K562 (cell line): ENCODE results near the gene GSTO2. TPM values are rescaled to one million over a fixed set of nuclear protein-coding genes. Genes with fewer than 3 reads are reported as not detected.
A peak's percentile ranks its signal among the peaks of the same experiment; 100 is the strongest.

Source experiments
- CREB1 ChIP-seq, 2 experiments: sonication (generic) in 1 of 2; formaldehyde crosslinking in 1 of 2; IDR thresholded peaks; 2 replicates each; pipeline versions ENCODE4 v1.6.1 to v1.8.0; 2012 to 2022; ENCODE audit warnings: inconsistent platforms in 1 of 2, mild to moderate bottlenecking in 1 of 2, missing genetic modification reagents in 1 of 2, moderate library complexity in 1 of 2
- HDAC3 ChIP-seq: fragments of 450-650 bp; IDR thresholded peaks from 2 replicates; pipeline ENCODE4 v1.6.1; 2018; ENCODE audit warnings: borderline replicate concordance, mild to moderate bottlenecking, moderate library complexity; ENCODE audit not compliant: partially characterized antibody
- KDM1A ChIP-seq, 2 experiments: fragments of 450-650 bp; IDR thresholded peaks; 2 replicates each; pipeline ENCODE4 v1.6.1; 2016; ENCODE audit warnings: mild to moderate bottlenecking in 2 of 2
- NFE2 ChIP-seq: IDR thresholded peaks from 2 replicates; pipeline ENCODE4 v1.6.1; 2014; ENCODE audit warnings: antibody characterized with exemption, low read depth
- NFXL1 ChIP-seq: fragments of 450-650 bp; formaldehyde crosslinking; IDR thresholded peaks from 2 replicates; pipeline ENCODE4 v1.4.0; 2021; ENCODE audit warnings: mild to moderate bottlenecking
- NR2C2 ChIP-seq, 2 experiments: fragments of 200-800 bp in 1 of 2; sonication (Bioruptor generic) in 1 of 2; sonication (generic) in 1 of 2; formaldehyde crosslinking in 1 of 2; IDR thresholded peaks; 2 replicates each; pipeline versions ENCODE4 v1.6.1 to v1.8.0; 2016 to 2022; ENCODE audit warnings: mild to moderate bottlenecking in 1 of 2, missing compliant biosample characterization in 1 of 2, missing genetic modification characterization in 1 of 2, missing genetic modification reagents in 1 of 2
- NUFIP1 ChIP-seq: fragments of 450-650 bp; IDR thresholded peaks from 2 replicates; pipeline ENCODE4 v1.6.1; 2018; ENCODE audit not compliant: partially characterized antibody
- RCOR1 ChIP-seq, 2 experiments: IDR thresholded peaks; 2 replicates each; pipeline ENCODE4 v1.6.1; 2012; ENCODE audit warnings: low read depth in 2 of 2, low read length in 2 of 2, borderline replicate concordance in 1 of 2, improper control_type of control experiment in 1 of 2
- TBL1XR1 ChIP-seq, 2 experiments: IDR thresholded peaks; 2 replicates each; pipeline ENCODE4 v1.6.1; 2012; ENCODE audit warnings: improper control_type of control experiment in 2 of 2, low read length in 2 of 2, mild to moderate bottlenecking in 1 of 2
- ZBTB40 ChIP-seq, 2 experiments: fragments of 450-650 bp in 1 of 2; sonication (generic) in 1 of 2; formaldehyde crosslinking in 1 of 2; IDR thresholded peaks; 2 replicates each; pipeline versions ENCODE4 v1.7.1 to v1.9.0; 2016 to 2022; ENCODE audit warnings: inconsistent platforms in 1 of 2, mild to moderate bottlenecking in 1 of 2, missing genetic modification reagents in 1 of 2
- ZEB2 ChIP-seq: fragments of 450-650 bp; IDR thresholded peaks from 2 replicates; pipeline ENCODE4 v1.6.1; 2016
- ZNF217 ChIP-seq: sonication (generic); formaldehyde crosslinking; IDR thresholded peaks from 2 replicates; pipeline ENCODE4 v1.8.0; 2022; ENCODE audit warnings: mild to moderate bottlenecking, missing genetic modification reagents
- polyA plus RNA-seq, 8 experiments: library from polyadenylated mRNA; depleted of rRNA in 4 of 8; stranded (reverse) in 5 of 8; unstranded in 3 of 8; fragments of >200 nt; fragmentation: Nextera tagmentation in 2 of 8; fragmentation: Illumina TruSeq in 1 of 8; extraction: Ambion mirVana in 2 of 8; extraction: Trizol in 1 of 8; gene quantifications; 2 replicates each; pipeline versions ENCODE4 v1.2.1 to v1.2.3, GENCODE V29; 2011 to 2014; ENCODE audit warnings: inconsistent platforms in 1 of 8, missing spikeins in 1 of 8
- total RNA-seq, 7 experiments: library from RNA; depleted of rRNA in 6 of 7; stranded (reverse); fragments of >200 nt in 6 of 7; fragmentation: Illumina TruSeq in 2 of 7; extraction: Trizol in 2 of 7; gene quantifications; 2 replicates each; pipeline versions ENCODE4 v1.2.1 to v1.2.3, GENCODE V29; 2011 to 2021; ENCODE audit warnings: low replicate concordance in 1 of 7
- TF ChIP-seq, protein P1 (sequence below): sonication (generic); formaldehyde crosslinking; IDR thresholded peaks from 2 replicates; pipeline ENCODE4 v1.8.0; 2023; ENCODE audit warnings: mild to moderate bottlenecking, missing genetic modification reagents

GSTO2 gene
- total and polyA plus RNA-seq, 9 of the 15 experiments (the other 6 are each of a cell fraction or from before 2014, with no cell fraction given), result 0.18 to 1.8 (median 0.90) TPM

DNA sequence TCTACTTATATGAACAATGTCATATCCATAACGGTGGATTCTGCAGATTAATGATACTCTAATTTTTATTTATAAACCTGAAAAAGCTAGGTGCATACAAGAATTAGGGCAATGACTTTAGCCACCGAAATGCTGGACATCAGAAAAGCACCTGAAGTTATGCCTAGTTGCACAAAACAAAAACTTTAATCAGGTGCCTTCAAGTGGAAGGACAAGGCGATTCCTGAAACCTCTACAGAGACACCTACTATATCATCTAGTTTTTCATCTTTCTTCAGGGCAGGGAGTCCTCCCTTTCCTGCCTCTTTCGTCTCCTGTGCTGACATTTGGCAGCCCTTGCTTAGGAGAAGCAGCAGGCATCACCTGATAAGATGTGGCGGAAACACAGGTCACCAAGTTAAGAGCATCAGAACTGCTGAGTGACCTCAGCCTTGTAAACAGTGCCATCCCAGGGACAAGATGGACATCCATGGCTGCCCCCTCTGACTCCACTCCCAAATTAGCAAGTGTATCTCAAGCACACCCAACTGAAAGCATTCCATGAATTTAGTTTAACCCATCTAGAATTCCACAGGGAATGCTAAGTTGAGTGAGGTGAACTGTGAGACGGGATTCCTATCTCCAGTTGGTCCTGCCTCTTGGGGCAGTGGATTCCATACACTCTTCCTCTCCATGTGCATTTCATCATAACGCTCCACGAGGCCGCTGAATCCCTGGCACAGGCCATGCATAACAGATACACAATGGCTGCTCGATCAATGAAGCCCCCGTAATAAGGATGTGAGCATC, 63.5 kb downstream of the GSTO2 start (continued):
- TF ChIP-seq, protein P1, sequence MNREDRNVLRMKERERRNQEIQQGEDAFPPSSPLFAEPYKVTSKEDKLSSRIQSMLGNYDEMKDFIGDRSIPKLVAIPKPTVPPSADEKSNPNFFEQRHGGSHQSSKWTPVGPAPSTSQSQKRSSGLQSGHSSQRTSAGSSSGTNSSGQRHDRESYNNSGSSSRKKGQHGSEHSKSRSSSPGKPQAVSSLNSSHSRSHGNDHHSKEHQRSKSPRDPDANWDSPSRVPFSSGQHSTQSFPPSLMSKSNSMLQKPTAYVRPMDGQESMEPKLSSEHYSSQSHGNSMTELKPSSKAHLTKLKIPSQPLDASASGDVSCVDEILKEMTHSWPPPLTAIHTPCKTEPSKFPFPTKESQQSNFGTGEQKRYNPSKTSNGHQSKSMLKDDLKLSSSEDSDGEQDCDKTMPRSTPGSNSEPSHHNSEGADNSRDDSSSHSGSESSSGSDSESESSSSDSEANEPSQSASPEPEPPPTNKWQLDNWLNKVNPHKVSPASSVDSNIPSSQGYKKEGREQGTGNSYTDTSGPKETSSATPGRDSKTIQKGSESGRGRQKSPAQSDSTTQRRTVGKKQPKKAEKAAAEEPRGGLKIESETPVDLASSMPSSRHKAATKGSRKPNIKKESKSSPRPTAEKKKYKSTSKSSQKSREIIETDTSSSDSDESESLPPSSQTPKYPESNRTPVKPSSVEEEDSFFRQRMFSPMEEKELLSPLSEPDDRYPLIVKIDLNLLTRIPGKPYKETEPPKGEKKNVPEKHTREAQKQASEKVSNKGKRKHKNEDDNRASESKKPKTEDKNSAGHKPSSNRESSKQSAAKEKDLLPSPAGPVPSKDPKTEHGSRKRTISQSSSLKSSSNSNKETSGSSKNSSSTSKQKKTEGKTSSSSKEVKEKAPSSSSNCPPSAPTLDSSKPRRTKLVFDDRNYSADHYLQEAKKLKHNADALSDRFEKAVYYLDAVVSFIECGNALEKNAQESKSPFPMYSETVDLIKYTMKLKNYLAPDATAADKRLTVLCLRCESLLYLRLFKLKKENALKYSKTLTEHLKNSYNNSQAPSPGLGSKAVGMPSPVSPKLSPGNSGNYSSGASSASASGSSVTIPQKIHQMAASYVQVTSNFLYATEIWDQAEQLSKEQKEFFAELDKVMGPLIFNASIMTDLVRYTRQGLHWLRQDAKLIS, result no peak
- TF ChIP-seq ZEB2 (peak; percentile 52; the same call in 1 of the 2 replicates), RCOR1 (IDR thresholded peaks at IDR 0.05; ENCODE audit: borderline replicate concordance in 1 of 2, low read depth in 2 of 2, low read length in 2 of 2) (peak in 1 of 2 experiments; percentile 86; a peak in 1 of 4 replicates), CREB1 (IDR thresholded peaks at IDR 0.05) (peak; percentile 66; the same call in 1 of the 2 replicates), CREB1 (CRISPR knock-in tag; IDR thresholded peaks at IDR 0.05) (no peak; the same call in 1 of the 2 replicates), NFE2 (peak; percentile 25; the same call in 1 of the 2 replicates), NR2C2 (CRISPR knock-in tag; IDR thresholded peaks at IDR 0.05) (no peak), NR2C2 (tag; IDR thresholded peaks at IDR 0.05) (0 out of 2 replicates have a peak, but pooled peaks have one; percentile 52), KDM1A (IDR thresholded peaks at IDR 0.05) (0 out of 4 replicates have a peak, but pooled peaks have one; percentile 14 to 40), ZBTB40 (IDR thresholded peaks at IDR 0.05) (peak; percentile 81), ZBTB40 (CRISPR knock-in tag; IDR thresholded peaks at IDR 0.05) (peak; percentile 62; the same call in 1 of the 2 replicates), NFXL1 (no peak), ZNF217 (CRISPR knock-in tag) (no peak), NUFIP1 (no peak), TBL1XR1 (IDR thresholded peaks at IDR 0.05; ENCODE audit: low read length in 2 of 2) (0 out of 4 replicates have a peak, but pooled peaks of 1 of the 2 experiments have one; percentile 11), HDAC3 (peak; percentile 45)
